ENCODE measurements around the gene GCNA.
"Not testable (repeated sequence)": the region's sequence is repeated elsewhere in the genome, so short reads cannot be mapped to it uniquely, and the experiment has no call there.

- not testable (repeated sequence) for TF ChIP-seq CTCF, POLR2A, EP300 (IDR thresholded peaks at IDR 0.05)
These were observed 18.5 kb upstream of the GCNA start for GRCh38 chrX:71559773-71560172.
